Parietal lobe (tissue), 2 donors: ENCODE measurements around the gene UBE2L6. TPM values are rescaled to one million over a fixed set of nuclear protein-coding genes. Genes with fewer than 3 reads are reported as not detected.

Experiments used
- small RNA-seq: library from RNA; depleted of rRNA; stranded (forward); fragments of <200 nt; gene quantifications from one replicate; pipeline ENCODE3, GENCODE V24; 2014; ENCODE audit warnings: low replicate concordance
- total RNA-seq: library from RNA; depleted of rRNA; stranded (reverse); fragments of >200 nt; gene quantifications from one replicate; pipeline ENCODE4 v1.2.3, GENCODE V29; 2014

UBE2L6 gene
- total RNA-seq = 61.7 TPM

DNA sequence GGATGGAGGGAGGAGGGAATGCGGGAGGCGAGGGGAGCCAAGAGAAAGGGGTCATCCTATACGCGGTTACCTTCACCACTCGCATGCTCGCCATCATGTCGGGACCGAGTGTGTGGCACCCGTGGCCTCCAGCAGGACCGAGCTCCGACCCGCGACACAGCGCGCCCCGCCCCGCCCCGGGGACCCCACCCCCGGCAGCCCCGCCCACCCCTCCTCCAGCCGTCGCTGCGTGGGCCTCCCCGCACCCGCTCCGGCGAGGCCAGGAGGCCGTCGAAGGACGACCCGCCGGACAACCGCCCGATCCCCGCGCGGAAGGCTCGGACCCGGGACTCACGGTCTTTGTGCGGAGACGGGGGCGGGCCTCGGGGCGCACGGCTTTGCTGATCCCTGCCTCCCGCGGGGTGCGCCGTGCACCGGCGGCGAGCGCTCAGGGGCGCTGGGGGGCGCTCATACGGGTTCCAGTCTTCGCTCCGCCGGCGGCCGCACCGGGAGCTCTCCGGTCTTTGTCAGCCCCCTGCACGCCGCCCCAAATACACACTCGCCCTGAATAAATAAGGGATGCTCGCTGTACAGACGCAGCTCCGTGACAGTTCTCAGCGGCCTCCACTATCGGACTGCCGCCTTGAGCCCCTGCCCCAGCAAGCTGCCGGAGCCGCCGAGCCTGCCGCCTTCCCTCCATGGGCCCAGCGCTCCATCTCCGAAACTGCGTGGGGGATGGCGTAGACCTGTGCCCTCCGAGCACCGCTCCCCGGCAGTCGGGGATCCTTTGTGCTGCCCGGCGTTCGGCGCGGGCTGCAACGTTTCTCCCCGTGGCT, at the start of gene UBE2L6:
Gene UBE2L6, minus strand, starts transcription at position 158 of the 815 bp plus-strand sequence. Its CDS starts 61 bp downstream, at position 97.

DNA sequence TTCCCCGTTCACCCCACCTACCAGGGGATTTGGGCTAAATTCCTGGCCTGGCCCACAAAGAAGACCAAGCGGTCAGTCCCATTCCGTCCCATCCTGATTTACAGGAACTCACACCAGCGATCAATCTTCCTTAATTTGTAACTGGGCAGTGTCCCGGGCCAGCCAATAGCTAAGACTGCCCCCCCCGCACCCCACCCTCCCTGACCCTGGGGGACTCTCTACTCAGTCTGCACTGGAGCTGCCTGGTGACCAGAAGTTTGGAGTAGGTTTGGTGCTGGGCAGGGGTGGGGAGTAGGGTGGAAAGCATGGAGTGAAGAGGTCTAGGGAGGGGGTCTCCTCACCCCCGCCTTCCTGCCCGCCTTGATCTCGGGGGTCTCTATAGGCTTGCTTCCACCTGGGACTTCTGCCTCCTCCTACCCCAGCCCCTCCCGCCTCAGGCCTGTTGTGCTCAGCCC, 30.0 kb upstream of the UBE2L6 start, which contains the start of gene SERPING1:
Gene SERPING1, plus strand, starts transcription at position 225 of the 455 bp plus-strand sequence. CDS start 586 bp downstream, outside the sequence.

DNA sequence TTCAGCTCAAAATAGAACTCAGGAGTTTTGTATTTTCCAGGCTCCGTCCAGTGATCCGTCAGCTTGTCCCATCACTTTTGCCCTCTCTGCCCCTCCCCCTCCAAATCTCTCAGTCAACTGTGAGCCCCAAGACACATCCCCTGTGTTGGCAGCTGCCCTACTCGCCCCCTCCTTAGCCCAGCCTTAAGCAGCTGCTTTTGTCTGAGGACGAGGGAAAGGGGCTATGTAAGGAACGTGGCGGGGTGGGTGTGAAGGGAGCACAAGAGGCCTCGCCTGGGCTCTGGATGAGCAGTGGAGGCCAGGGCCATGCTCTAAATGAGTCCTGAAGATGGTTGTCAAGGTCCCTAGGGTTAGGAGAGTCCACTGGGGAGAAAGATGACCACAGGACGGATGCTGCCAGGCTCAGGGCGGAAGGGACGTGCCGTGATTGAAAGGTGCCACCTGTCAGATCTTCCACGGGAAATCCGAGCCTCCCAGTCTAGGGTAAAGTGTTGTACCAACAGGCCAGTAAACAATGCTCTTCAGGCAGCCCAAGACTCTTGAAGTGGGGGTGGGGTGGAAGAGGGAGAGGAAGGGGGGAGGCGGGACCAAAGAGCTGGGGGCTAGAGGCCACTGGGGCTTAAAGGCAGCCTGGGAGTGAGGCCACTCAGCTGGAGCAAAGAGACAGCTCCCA, 30.4 kb downstream of the UBE2L6 start, which contains the start of gene SMTNL1:
Gene SMTNL1, plus strand, starts transcription at position 649 of the 673 bp plus-strand sequence. CDS start 5,048 bp downstream, outside the sequence.

DNA sequence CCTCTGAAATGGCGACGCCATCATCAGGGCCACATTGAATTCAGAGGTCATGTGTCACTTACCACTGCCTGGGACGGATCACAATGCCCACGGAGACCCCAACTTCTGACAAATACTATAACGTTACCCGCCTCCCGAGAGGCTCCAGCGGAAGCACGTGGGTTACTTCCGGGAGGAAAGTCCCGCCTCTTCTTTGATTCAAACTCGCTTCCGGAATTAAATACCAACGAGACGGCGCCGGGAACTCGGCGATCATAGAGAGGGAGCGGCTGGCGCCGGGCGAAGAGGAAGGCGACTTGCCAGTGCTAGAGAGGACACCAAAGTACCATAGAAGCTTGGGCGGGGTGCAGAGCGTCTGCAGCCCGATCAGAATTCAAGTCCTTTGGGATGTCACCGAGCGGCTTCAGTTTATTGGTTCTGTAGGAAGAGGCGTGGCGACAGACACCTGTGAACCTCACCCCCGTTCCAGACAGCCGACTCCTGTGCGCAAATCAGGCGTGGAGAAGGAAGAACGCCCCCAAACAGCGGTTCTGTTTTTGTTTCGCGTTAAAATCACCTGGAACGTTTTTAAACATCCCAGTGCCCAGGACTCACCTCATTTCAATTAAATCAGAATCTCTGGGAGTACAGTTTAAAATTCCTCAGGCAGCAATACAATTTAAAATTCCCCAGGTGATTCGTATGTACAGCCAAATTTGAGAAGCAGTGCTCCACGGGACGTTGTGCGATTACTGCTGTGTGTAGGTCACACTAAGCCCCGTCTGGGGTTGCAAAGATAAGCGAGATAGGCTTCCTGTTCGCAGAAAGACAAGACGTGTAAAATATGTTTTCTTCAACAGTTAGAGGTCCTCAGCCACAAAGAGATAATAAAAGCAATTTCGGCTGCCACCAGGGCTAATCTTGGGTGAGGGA, 36.6 kb downstream of the UBE2L6 start, which contains the start of gene TIMM10:
Gene TIMM10, minus strand, starts transcription at position 159 of the 912 bp plus-strand sequence. CDS start 565 bp downstream, outside the sequence.

DNA sequence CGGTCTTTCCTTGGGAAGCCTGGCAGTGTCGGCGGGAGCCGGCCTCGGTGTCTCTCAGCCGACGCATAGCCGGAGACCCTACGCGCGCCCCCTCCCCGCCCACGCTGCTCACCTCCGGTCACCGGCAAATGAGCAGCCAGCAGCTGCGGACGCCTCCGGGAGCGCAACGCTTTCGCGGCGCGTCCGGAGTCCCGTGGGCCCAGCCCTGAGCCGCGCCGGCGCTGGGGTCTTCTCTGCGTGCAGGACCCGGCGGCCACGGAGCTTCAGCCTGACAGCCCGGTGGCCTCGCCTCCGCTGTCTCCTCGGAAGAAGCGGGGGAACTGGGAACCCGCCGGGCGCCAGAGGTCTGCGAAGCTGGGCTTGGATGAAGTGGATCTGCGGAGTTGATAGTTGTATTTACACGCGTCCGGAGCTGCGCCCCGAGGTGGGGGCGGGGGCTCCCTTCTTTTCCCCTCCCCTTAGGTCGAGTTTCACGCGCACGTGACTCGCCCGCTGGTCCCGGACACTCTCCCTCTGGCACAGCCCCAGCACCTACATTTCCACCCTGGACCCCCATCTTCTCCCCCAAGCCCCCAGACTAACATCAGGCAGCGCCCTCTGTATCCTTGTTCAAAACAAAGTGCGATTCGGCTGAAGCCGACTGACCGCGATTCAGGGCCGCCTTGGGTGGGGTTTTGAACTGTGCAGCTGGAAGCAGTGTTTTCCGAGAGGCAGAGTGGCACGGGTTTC, 52.0 kb downstream of the UBE2L6 start, which contains the start of gene SLC43A1:
Gene SLC43A1, minus strand, starts transcription at position 371 of the 729 bp plus-strand sequence. CDS start 1,591 bp downstream, outside the sequence.

Small RNA genes within 50 kb of the gene (small RNA-seq; reads per million reads assigned to genes)
- not detected for gene RN7SL605P

Other genes with a start within 250 kb of the UBE2L6 start
- 21.9 TPM for gene TNKS1BP1, start 242.7 kb downstream of the UBE2L6 start, total RNA-seq
- gene SSRP1, start 231.8 kb downstream of the UBE2L6 start, total RNA-seq = 62.9 TPM
- gene P2RX3, start 229.3 kb downstream of the UBE2L6 start, total RNA-seq = not detected
- gene PRG3, start 186.5 kb downstream of the UBE2L6 start, total RNA-seq = not detected
- gene PRG2, start 177.0 kb downstream of the UBE2L6 start, total RNA-seq = not detected
- 19.1 TPM for gene SLC43A3, start 140.6 kb downstream of the UBE2L6 start, total RNA-seq
- gene RTN4RL2, start 107.1 kb downstream of the UBE2L6 start, total RNA-seq = 1.6 TPM
- gene SLC43A1, start 52.0 kb downstream of the UBE2L6 start, total RNA-seq = 2.2 TPM
- gene TIMM10, start 36.9 kb downstream of the UBE2L6 start, total RNA-seq = 17.8 TPM
- gene SMTNL1, start 30.1 kb downstream of the UBE2L6 start, total RNA-seq = not detected
- gene SERPING1, start 30.0 kb upstream of the UBE2L6 start, total RNA-seq = 15.0 TPM
- gene YPEL4, start 82.2 kb upstream of the UBE2L6 start, total RNA-seq = 5.6 TPM
- 11.0 TPM for gene CLP1, start 90.1 kb upstream of the UBE2L6 start, total RNA-seq
- 22.5 TPM for gene ZDHHC5, start 100.4 kb upstream of the UBE2L6 start, total RNA-seq
- 33.2 TPM for gene MED19, start 144.5 kb upstream of the UBE2L6 start, total RNA-seq
- gene TMX2, start 144.9 kb upstream of the UBE2L6 start, total RNA-seq = 65.7 TPM
- 42.9 TPM for gene SELENOH, start 173.8 kb upstream of the UBE2L6 start, total RNA-seq
- gene BTBD18, start 184.1 kb upstream of the UBE2L6 start, total RNA-seq = not detected
- gene CTNND1, start 194.1 kb upstream of the UBE2L6 start, total RNA-seq = 201 TPM